ENCODE data around the gene CDC25B. TPM values are rescaled to one million over a fixed set of nuclear protein-coding genes. Genes with fewer than 3 reads are reported as not detected.

Gene CDC25B
- total and polyA plus RNA-seq, 2 of the 13 experiments (the other 11 are each of a cell fraction or from before 2014, with no cell fraction given): 14.5 to 19.4 TPM

DNA sequence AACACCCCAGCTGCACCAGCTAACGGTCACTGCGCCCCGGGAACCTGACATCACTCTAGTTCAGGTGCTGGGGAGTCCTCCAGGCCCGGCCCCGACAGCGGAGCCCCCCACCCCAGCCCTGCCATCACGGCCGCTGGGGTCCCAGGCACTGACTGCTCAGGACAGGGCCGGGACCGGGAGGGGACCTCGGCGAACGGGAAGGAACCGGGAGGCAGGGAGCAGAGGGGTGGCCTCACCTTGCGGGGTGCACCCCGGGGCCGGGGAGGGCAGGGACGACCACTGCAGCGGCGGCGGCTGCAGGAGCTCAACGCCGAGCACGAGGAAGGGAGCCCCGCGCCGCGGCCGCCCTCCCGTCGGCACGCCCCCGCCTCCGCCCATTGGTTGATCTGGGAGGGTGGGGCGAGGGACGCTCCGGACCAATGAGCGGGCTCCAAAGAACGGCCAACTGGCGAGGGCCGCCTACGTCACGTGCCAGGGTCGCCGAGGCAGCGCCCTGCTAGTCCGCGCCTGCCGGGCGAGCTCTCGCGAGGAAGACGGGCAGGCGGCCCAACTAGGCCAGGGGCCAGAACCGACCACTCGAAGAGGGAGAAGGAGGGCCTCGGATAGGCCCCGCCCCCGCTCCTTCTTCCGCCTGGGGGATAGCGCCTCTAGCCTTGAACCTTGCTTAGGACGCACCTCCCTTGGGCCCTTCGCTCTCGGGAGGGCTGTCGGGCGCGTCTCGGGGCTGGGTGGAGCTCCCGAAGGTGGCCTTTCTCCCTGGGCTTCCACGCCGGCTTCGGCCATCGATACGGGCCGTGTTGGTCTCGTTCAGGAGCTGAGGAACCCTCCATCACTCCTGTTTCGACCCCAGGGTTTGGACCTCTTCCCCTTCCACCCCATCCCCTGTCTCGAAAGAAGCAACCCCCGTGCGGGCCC is 28.4 kb upstream of the CDC25B start, which contains the start of gene ADISSP (continued):
- TF ChIP-seq, protein P1, sequence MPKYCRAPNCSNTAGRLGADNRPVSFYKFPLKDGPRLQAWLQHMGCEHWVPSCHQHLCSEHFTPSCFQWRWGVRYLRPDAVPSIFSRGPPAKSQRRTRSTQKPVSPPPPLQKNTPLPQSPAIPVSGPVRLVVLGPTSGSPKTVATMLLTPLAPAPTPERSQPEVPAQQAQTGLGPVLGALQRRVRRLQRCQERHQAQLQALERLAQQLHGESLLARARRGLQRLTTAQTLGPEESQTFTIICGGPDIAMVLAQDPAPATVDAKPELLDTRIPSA (CRISPR knock-in tag; IDR thresholded peaks at IDR 0.05; ENCODE audit: borderline replicate concordance): peak; percentile 96; the same call in 1 of the 2 replicates
- TF ChIP-seq ZNF652 (CRISPR knock-in tag; IDR thresholded peaks at IDR 0.05; ENCODE audit: borderline replicate concordance, low read depth): no peak
- TF ChIP-seq ZNF619 (CRISPR knock-in tag; IDR thresholded peaks at IDR 0.05): peak; percentile 69
- TF ChIP-seq, protein P2, sequence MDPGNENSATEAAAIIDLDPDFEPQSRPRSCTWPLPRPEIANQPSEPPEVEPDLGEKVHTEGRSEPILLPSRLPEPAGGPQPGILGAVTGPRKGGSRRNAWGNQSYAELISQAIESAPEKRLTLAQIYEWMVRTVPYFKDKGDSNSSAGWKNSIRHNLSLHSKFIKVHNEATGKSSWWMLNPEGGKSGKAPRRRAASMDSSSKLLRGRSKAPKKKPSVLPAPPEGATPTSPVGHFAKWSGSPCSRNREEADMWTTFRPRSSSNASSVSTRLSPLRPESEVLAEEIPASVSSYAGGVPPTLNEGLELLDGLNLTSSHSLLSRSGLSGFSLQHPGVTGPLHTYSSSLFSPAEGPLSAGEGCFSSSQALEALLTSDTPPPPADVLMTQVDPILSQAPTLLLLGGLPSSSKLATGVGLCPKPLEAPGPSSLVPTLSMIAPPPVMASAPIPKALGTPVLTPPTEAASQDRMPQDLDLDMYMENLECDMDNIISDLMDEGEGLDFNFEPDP (CRISPR knock-in tag; conservative IDR thresholded peaks at IDR 0.05): no peak
- TF ChIP-seq REL (CRISPR knock-in tag; conservative IDR thresholded peaks at IDR 0.05): no peak; the same call in none of the 2 replicates
- TF ChIP-seq NBN (conservative IDR thresholded peaks at IDR 0.05): no peak
- TF ChIP-seq ZKSCAN8 (CRISPR knock-in tag; IDR thresholded peaks at IDR 0.05; ENCODE audit: borderline replicate concordance): 0 out of 2 replicates have a peak, but pooled peaks have one; percentile 19
- no peak for TF ChIP-seq NAIF1 (CRISPR knock-in tag; IDR thresholded peaks at IDR 0.05; ENCODE audit: borderline replicate concordance)
- TF ChIP-seq SRF (IDR thresholded peaks at IDR 0.05; ENCODE audit: low read depth, low read length): peak; percentile 17; the same call in 1 of the 2 replicates
- TF ChIP-seq MEIS2 (CRISPR knock-in tag; IDR thresholded peaks at IDR 0.05): peak; percentile 81
- TF ChIP-seq, protein P3, sequence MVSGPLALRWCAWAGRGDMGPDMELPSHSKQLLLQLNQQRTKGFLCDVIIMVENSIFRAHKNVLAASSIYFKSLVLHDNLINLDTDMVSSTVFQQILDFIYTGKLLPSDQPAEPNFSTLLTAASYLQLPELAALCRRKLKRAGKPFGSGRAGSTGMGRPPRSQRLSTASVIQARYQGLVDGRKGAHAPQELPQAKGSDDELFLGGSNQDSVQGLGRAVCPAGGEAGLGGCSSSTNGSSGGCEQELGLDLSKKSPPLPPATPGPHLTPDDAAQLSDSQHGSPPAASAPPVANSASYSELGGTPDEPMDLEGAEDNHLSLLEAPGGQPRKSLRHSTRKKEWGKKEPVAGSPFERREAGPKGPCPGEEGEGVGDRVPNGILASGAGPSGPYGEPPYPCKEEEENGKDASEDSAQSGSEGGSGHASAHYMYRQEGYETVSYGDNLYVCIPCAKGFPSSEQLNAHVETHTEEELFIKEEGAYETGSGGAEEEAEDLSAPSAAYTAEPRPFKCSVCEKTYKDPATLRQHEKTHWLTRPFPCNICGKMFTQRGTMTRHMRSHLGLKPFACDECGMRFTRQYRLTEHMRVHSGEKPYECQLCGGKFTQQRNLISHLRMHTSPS (CRISPR knock-in tag; IDR thresholded peaks at IDR 0.05; ENCODE audit: low read depth): peak; percentile 35; the same call in 1 of the 2 replicates
- no peak for TF ChIP-seq SMAD9 (CRISPR knock-in tag; IDR thresholded peaks at IDR 0.05)
- peak; percentile 86 for TF ChIP-seq HIVEP1 (CRISPR knock-in tag; IDR thresholded peaks at IDR 0.05)
- TF ChIP-seq RFXAP (CRISPR knock-in tag; IDR thresholded peaks at IDR 0.05; ENCODE audit: borderline replicate concordance): peak; percentile 92
- no peak for TF ChIP-seq ZNF562 (CRISPR knock-in tag; IDR thresholded peaks at IDR 0.05; ENCODE audit: borderline replicate concordance)
- peak; percentile 82 for TF ChIP-seq ZNF350 (CRISPR knock-in tag; IDR thresholded peaks at IDR 0.05; ENCODE audit: borderline replicate concordance, low read depth)
- TF ChIP-seq ZNF552 (CRISPR knock-in tag; IDR thresholded peaks at IDR 0.05; ENCODE audit: borderline replicate concordance): peak; percentile 92; the same call in 1 of the 2 replicates
- TF ChIP-seq CC2D1A (CRISPR knock-in tag; IDR thresholded peaks at IDR 0.05): no peak
- TF ChIP-seq MTF1 (CRISPR knock-in tag; IDR thresholded peaks at IDR 0.05): peak; percentile 75; the same call in 1 of the 2 replicates
- TF ChIP-seq ZNF282 (IDR thresholded peaks at IDR 0.05; ENCODE audit: partially characterized antibody): no peak
- peak; percentile 22 for TF ChIP-seq TEAD3 (CRISPR knock-in tag; optimal IDR thresholded peaks at IDR 0.05; ENCODE audit: borderline replicate concordance)
- TF ChIP-seq ZNF572 (CRISPR knock-in tag; IDR thresholded peaks at IDR 0.05): 0 out of 2 replicates have a peak, but pooled peaks have one; percentile 87
- TF ChIP-seq BCL6 (CRISPR knock-in tag; IDR thresholded peaks at IDR 0.05): peak; percentile 43; the same call in 1 of the 2 replicates
- TF ChIP-seq, protein P4, sequence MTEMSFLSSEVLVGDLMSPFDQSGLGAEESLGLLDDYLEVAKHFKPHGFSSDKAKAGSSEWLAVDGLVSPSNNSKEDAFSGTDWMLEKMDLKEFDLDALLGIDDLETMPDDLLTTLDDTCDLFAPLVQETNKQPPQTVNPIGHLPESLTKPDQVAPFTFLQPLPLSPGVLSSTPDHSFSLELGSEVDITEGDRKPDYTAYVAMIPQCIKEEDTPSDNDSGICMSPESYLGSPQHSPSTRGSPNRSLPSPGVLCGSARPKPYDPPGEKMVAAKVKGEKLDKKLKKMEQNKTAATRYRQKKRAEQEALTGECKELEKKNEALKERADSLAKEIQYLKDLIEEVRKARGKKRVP (CRISPR knock-in tag; IDR thresholded peaks at IDR 0.05): no peak

Measured in HepG2 (cell line).